Astrocyte of the cerebellum (primary cell): ENCODE data around the gene WWTR1.

ENCODE experiments used
- DNase-seq: peaks from one replicate; pipeline ENCODE4 v3.0.0-alpha.2; 2011; ENCODE audit warnings: low read depth
- H3K4me3 ChIP-seq: 2 replicates; pipeline ENCODE4 v1.5.1; 2011; ENCODE audit warnings: mild to moderate bottlenecking, low read depth, low read length, moderate library complexity
- in situ Hi-C: cut with HindIII; loops from 2 replicates; pipeline ENCODE4 v1.10.0; 2017; ENCODE audit warnings: low sequenced_read_pairs
- TF ChIP-seq, protein P1 (sequence below): IDR thresholded peaks from 2 replicates; pipeline ENCODE4 v1.5.1; 2012; ENCODE audit warnings: low read length, low read depth, moderate library complexity, mild to moderate bottlenecking; ENCODE audit errors: missing control alignments

WWTR1 gene

DNA sequence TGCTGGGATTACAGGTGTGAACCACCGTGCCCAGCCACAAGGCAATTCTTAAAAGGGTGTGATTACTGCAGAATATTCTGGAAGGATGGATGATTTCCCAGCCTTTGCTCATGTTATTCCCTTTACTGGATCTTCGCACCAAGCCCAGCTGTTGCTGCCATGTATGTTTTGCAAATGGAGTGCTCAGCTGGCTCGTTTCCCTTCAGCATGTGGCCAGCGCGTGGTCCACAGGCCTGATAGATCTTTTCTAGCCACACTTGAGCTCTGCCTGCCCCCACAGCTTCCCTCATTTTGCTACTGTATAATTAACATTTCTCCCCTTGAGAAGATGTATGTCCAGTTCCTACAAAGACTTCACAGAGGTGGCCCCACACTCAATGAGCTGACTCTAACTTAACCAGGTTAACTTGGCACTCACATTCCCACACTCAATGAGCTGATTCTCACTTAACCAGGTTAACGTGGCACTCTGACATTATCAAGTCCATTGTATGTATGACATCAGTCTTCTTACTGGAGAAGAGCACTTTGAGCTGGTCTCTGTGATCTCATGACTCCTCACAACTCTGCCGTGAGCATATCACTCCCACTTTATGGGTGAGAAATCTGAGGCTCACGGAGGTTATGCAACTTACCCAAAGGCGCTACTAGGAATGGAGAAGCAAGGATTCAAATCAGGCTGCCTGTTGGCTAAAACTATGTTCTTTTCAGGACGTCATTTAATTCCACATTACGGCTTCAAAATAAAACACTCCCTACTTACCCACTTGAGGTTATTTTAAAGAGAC is 134.1 kb downstream of the WWTR1 start:
- DNase-seq: no peak
- TF ChIP-seq, protein P1, sequence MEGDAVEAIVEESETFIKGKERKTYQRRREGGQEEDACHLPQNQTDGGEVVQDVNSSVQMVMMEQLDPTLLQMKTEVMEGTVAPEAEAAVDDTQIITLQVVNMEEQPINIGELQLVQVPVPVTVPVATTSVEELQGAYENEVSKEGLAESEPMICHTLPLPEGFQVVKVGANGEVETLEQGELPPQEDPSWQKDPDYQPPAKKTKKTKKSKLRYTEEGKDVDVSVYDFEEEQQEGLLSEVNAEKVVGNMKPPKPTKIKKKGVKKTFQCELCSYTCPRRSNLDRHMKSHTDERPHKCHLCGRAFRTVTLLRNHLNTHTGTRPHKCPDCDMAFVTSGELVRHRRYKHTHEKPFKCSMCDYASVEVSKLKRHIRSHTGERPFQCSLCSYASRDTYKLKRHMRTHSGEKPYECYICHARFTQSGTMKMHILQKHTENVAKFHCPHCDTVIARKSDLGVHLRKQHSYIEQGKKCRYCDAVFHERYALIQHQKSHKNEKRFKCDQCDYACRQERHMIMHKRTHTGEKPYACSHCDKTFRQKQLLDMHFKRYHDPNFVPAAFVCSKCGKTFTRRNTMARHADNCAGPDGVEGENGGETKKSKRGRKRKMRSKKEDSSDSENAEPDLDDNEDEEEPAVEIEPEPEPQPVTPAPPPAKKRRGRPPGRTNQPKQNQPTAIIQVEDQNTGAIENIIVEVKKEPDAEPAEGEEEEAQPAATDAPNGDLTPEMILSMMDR: no peak
- no peak overlapping the region for H3K4me3 ChIP-seq
- in situ Hi-C loops: loop anchor here (25.0 kb wide), 1 partner anchor 214 kb away; no protein-coding TSS in a partner anchor

DNA sequence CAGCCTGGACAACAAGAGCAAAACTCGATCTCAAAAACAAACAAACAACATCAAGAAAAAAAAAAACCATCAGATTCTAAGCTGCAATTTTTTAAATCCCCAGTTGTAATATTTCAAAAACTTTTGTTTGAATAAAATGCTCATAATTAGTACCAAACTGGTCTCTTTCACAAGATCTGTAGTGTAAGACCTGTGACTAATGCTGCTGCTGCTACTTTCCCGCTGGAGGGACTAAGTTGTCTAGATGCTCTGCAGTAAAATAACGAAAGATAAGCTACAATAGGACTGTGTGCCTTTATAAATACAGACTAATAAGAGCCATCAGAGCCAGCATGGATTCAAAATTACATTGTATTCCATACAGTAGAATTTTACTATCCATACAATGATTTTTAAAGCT is 137.9 kb downstream of the WWTR1 start:
- in situ Hi-C loops: loop anchor here (25.0 kb wide), 1 partner anchor 217 kb away; no protein-coding TSS in a partner anchor
- no peak overlapping the region for H3K4me3 ChIP-seq
- DNase-seq: no peak
- TF ChIP-seq, protein P1: no peak

DNA sequence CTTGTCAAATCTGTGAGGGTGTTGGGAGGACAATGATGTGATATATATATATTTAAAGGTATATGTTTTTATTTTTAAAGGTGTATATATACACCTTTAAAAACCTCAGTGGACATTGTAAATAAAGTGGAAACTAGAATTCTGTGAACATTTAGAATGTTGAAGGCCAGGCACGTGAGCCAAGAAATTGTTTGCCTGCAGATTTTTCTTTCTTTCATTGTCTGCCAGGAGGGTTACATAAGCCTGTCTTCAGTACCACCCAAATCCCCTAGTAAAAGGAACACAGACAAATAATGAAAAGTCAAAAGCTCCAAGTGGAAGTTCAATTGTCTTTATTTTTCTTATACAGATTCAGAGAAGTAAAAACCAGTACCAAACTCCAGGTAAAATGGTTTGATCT is 140.9 kb downstream of the WWTR1 start:
- in situ Hi-C loops: loop anchor here (25.0 kb wide), 1 partner anchor 220 kb away; no protein-coding TSS in a partner anchor
- H3K4me3 ChIP-seq: no peak overlapping the region
- TF ChIP-seq, protein P1: no peak
- no peak for DNase-seq

DNA sequence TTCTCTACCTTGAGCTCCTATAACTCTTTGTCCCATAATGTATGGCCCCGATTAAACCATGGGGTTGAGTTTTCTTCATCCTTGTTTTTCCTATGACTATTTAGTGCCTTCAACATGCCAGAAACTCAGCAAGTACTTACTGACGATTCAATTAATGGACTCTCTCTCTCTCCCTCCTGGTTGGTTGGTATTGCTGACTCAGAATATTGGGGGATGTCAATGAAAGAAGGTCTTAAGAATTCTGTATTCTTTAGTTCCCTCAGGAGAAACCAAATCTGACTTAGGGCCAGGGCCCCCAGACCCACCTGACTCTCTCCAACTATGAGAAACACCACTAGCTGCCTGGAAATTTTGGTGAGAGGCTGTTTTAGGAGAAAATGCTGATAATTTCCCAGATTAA is 142.6 kb downstream of the WWTR1 start:
- no peak overlapping the region for H3K4me3 ChIP-seq
- DNase-seq: no peak
- in situ Hi-C loops: loop anchor here (25.0 kb wide), 1 partner anchor 222 kb away; no protein-coding TSS in a partner anchor
- TF ChIP-seq, protein P1: no peak

DNA sequence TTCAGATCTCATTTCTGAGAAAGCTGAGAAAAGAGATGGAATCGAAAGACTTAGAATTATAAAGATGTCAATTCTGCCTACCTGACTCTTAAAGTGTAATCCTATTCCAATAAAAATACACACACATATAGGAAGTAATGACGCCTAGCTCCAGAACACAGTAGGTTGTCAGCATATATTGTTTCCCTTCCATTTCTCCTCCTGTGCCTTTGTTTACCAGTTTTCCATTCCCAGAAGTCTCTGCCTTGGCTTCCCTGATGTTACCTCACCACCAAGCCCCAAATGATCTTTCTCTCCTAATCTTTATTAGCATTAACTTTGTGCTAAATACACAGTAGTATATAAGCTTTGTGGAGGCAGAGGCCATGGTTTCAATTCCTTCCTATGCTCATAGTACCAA is 143.4 kb downstream of the WWTR1 start:
- TF ChIP-seq, protein P1: no peak
- in situ Hi-C loops: loop anchor here (25.0 kb wide), 1 partner anchor 223 kb away; no protein-coding TSS in a partner anchor
- no peak for DNase-seq
- no peak overlapping the region for H3K4me3 ChIP-seq

- DNase-seq: no peak
- TF ChIP-seq, protein P1: peak; percentile 68
- no peak overlapping the region for H3K4me3 ChIP-seq
- in situ Hi-C loops: loop anchor here (25.0 kb wide), 1 partner anchor 225 kb away; no protein-coding TSS in a partner anchor
These were observed 145.6 kb downstream of the WWTR1 start for GRCh38 chr3:149512073-149512782.
